Thymus (tissue), 11 donors: ENCODE data around the gene PKD1. TPM values are rescaled to one million over a fixed set of nuclear protein-coding genes. Genes with fewer than 3 reads are reported as not detected.

Experiments
- DNase-seq, 9 donors: peaks; one replicate each; pipeline ENCODE4 v3.0.0-alpha.2; 2013; ENCODE audit warnings: low spot score in 9 of 9, low read depth in 6 of 9, missing footprints in 1 of 9
- H3K27ac ChIP-seq, 2 donors: one replicate each; pipeline ENCODE4 v1.5.1; 2013; ENCODE audit warnings: control low read depth in 1 of 2, low read depth in 1 of 2, low read length in 1 of 2, mild to moderate bottlenecking in 1 of 2, moderate library complexity in 1 of 2
- H3K27me3 ChIP-seq, 2 donors: one replicate each; pipeline ENCODE4 v1.5.1; 2013; ENCODE audit warnings: low read length in 1 of 2; ENCODE audit not compliant: control insufficient read depth in 2 of 2, insufficient read depth in 1 of 2
- H3K36me3 ChIP-seq, 2 donors: one replicate each; pipeline ENCODE4 v1.5.1; 2013; ENCODE audit warnings: low read length in 1 of 2, mild to moderate bottlenecking in 1 of 2, moderate library complexity in 1 of 2; ENCODE audit not compliant: control insufficient read depth in 2 of 2, insufficient read depth in 2 of 2
- H3K4me1 ChIP-seq, 2 donors: one replicate each; pipeline ENCODE4 v1.5.1; 2013; ENCODE audit warnings: low read length in 2 of 2; ENCODE audit not compliant: control insufficient read depth in 2 of 2, insufficient read depth in 2 of 2
- H3K4me3 ChIP-seq, 2 donors: one replicate each; pipeline ENCODE4 v1.5.1; 2013; ENCODE audit warnings: low read length in 2 of 2, control low read depth in 1 of 2, mild to moderate bottlenecking in 1 of 2
- H3K9me3 ChIP-seq, 2 donors: one replicate each; pipeline ENCODE4 v1.5.1; 2013; ENCODE audit warnings: low read length in 1 of 2, mild to moderate bottlenecking in 1 of 2; ENCODE audit not compliant: control insufficient read depth in 2 of 2, insufficient read depth in 1 of 2
- WGBS: extraction: QIAGEN DNeasy Blood & Tissue Kit; methylation state at CpG from one replicate; pipeline ENCODE4 v1.1.7; 2013; 5-methylcytosine and 5-hydroxymethylcytosine counted together
- polyA plus RNA-seq: library from polyadenylated mRNA; stranded (reverse); fragments of 200-250 nt; gene quantifications from one replicate; pipeline ENCODE4 v1.2.3, GENCODE V29; 2013
- total RNA-seq: library from RNA; stranded (reverse); fragments of 120-200 nt; gene quantifications from one replicate; pipeline ENCODE4 v1.2.4, GENCODE V29; 2013
- donor health status: healthy.

PKD1 gene
- total and polyA plus RNA-seq, 2 donors = 13.4 to 35.3 TPM

DNA sequence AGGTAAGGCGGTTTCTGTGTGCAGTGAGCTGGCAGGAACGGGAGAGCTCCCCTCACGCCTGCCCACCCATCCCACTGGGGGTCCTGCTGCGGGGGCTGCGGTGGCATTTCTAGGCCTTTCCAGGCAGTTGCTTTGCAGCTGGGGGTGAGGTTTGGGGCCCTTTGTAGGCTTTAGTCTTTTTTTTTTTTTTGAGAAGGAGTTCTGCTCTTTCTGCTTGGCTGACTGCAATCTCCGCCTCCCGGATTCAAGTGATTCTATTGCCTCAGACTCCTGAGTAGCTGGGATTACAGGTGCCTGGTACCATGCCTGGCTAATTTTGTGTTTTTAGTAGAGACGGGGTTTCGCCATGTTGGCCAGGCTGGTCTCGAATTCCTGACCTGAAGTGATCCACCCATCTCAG lies 76.8 kb downstream of the PKD1 start:
- 96% methylated on average over 10 of the region's 10 CpGs for WGBS
- no peak for DNase-seq

DNA sequence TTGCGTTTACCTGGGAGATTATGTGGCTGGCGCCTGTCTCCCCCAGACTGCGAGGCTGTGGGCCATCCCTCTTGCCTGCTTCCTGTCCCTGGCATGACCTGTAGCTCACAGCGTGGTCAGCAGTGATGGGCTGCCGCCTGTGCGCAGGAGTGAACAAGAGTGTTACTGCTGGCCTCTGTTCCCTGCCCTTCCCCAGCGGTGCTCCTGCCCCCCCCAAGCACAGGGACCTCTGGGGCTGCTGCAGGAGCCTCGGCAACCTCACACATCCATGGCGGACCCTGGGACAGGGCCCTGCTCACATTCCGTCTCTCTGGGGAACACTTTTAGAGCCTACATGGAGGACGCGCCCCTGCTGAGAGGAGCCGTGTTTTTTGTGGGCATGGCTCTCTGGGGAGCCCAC lies 77.3 kb downstream of the PKD1 start:
- no peaks in the 10 kb centered on the region for H3K9me3 ChIP-seq
- H3K4me1 ChIP-seq = no peaks in the 10 kb centered on the region
- H3K27ac ChIP-seq = no peak overlapping the region
- no peak for DNase-seq
- H3K36me3 ChIP-seq = peaks cover 46 to 84% of the 10 kb centered on the region in 2 donors
- no peaks in the 10 kb centered on the region for H3K27me3 ChIP-seq
- H3K4me3 ChIP-seq = no peak overlapping the region
- WGBS = 98% methylated on average over 13 of the region's 13 CpGs

More for the DNA sequence above, 76.8 kb downstream of the PKD1 start:
- Histone ChIP-seq H3K9me3 (no peaks in the 10 kb centered on the region), H3K4me3 (no peak overlapping the region), H3K4me1 (no peaks in the 10 kb centered on the region), H3K27me3 (no peaks in the 10 kb centered on the region), H3K27ac (no peak overlapping the region), H3K36me3 (peaks cover 47 to 84% of the 10 kb centered on the region in 2 donors)

DNA sequence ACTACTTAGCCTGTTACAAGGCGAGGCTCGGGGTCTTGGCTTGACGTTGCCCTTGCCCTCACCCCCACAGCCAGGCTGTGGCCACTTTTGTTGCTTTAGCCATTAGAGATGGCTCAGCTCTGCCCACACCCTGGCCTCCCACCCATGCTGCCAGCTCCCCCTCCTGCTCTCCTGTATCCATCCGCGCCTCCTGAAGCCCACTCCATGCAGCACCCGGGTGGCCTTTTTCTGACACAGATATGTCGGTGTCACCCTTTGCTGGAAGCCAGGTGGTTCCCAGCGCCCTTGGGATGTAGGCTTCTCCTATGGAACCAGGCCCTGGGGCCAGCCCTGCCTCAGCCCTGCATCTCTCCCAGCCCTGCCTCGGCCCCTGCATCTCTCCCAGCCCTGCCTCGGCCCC lies 78.3 kb downstream of the PKD1 start:
- Histone ChIP-seq H3K4me3 (no peak overlapping the region), H3K9me3 (no peaks in the 10 kb centered on the region), H3K36me3 (peaks cover 48 to 84% of the 10 kb centered on the region in 2 donors), H3K27ac (no peak overlapping the region), H3K27me3 (no peaks in the 10 kb centered on the region), H3K4me1 (no peaks in the 10 kb centered on the region)
- WGBS = 97% methylated on average over 10 of the region's 10 CpGs
- DNase-seq = no peak

DNA sequence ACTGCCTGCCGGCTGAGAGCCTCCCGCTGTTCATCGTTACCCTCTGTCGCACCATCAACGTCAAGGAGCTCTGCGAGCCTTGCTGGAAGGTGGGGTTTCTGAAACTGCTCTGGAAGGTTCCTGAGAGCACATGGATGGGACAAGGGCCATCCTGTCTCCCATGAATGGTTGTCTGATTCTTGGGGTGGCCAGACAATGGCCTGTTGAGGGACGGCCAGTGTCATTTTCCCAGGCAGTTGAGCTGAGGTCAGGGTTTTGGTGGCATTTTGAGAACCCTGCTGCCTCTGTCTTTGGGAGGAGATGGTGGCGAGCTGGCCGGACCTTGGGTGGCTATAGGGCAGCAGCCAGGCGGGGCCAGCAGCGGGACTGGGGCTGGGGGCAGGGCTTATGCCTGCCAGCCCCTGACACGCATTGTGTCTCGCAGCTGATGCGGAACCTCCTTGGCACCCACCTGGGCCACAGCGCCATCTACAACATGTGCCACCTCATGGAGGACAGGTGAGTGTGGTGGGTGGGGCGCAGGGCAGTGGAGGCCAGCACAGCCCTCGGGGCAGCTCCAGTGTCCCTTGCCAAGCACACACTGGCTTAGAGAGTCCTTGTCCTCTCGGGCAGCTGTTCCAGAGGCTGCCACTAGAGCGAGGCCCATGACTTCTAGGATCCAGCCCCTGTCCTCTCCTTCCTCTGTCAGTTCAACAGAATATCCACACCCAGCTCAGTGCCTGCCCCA lies 78.9 kb downstream of the PKD1 start:
- Histone ChIP-seq H3K27ac (no peak overlapping the region), H3K36me3 (peaks cover 49 to 84% of the 10 kb centered on the region in 2 donors), H3K4me1 (no peaks in the 10 kb centered on the region), H3K27me3 (no peaks in the 10 kb centered on the region), H3K4me3 (no peak overlapping the region), H3K9me3 (no peaks in the 10 kb centered on the region)
- WGBS = 98% methylated on average over 19 of the region's 19 CpGs
- no peak for DNase-seq

DNA sequence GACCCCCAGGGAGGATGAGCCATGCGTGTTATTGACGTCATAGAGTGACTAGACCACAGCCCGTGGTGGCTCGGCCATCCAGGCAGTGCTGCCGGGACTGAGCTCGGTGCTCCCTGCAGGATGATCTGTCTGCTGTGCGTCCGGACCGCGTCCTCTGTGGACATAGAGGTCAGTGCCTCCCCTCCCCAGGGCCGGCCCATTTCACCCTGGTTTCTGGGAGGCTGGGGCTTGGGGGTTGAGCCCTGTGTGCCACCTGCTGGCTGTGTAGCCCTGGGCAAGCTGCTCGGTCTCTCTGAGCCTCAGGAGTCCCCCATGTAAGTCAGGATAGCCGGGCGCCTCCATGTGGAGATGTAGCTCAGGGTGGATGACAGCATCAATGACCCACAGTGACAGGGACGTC lies 79.6 kb downstream of the PKD1 start:
- WGBS = 95% methylated on average over 15 of the region's 15 CpGs
- Histone ChIP-seq H3K27me3 (no peaks in the 10 kb centered on the region), H3K9me3 (no peaks in the 10 kb centered on the region), H3K4me1 (no peaks in the 10 kb centered on the region), H3K36me3 (peaks cover 55 to 81% of the 10 kb centered on the region in 2 donors), H3K4me3 (no peak overlapping the region), H3K27ac (no peak overlapping the region)
- no peak for DNase-seq

DNA sequence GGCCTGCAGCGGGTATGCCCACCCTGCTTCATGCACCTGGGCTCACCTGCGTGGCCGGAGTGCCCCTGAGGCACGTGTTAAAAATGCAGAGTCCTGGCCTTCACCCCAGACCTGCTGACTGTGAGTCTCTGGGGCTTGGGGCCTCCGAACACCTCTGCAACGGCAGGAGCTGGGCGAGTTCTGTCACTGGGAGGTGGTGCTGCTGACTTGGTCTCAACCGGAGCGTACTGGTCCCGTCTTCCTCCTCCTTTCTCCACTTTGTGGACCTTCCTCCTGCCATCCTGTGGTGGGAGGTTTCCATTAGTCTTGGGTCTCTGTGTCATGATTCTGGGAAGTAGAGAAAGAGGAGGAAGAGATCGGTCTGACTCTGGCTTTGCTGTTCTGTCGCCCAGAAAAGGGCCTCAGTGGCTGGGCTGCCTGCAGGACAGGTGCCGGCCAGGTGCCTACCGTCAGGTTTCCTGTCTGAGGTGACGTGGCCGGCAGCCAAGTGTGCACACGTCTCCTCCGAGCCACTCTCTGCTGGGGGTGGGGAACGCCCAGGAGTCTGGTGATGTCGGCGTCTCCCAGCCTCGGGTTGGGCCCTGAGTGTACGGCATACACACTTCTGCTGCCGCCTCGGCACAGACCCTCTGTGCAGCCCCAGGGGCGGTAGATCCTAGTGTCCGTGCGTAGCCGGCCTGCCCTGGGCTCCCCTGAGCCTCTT lies 81.0 kb downstream of the PKD1 start:
- Histone ChIP-seq H3K36me3 (peaks cover 51 to 74% of the 10 kb centered on the region in 2 donors), H3K27me3 (no peaks in the 10 kb centered on the region), H3K4me3 (no peak overlapping the region), H3K9me3 (no peaks in the 10 kb centered on the region), H3K27ac (no peak overlapping the region), H3K4me1 (no peaks in the 10 kb centered on the region)
- WGBS = 96% methylated on average over 29 of the region's 29 CpGs
- DNase-seq = no peak

DNA sequence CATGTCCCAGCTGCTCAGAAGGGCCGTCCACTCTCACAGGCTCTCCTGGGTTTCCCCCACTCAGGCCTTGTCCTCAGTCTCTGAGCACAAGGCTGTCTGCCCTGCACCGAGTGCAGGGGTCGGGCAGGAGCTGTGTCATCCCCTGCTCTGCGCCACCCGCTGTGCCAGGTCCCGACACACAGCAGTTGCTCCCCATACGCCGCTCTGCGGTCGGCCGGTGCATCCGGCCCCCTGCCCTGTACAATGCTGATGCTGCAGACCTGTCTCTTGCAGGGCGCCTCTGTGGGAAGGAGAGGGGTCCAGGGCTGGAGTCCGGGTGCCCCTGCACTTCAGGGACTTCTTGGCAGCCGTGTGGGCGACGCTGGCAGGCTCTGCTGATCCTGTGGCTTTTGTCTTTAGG lies 81.8 kb downstream of the PKD1 start:
- Histone ChIP-seq H3K4me1 (peaks cover 0 to 1% of the 10 kb centered on the region in 2 donors), H3K4me3 (no peak overlapping the region), H3K27ac (no peak overlapping the region), H3K27me3 (no peaks in the 10 kb centered on the region), H3K9me3 (no peaks in the 10 kb centered on the region), H3K36me3 (peaks cover 52 to 74% of the 10 kb centered on the region in 2 donors)
- DNase-seq = no peak
- 99% methylated on average over 17 of the region's 17 CpGs for WGBS

DNA sequence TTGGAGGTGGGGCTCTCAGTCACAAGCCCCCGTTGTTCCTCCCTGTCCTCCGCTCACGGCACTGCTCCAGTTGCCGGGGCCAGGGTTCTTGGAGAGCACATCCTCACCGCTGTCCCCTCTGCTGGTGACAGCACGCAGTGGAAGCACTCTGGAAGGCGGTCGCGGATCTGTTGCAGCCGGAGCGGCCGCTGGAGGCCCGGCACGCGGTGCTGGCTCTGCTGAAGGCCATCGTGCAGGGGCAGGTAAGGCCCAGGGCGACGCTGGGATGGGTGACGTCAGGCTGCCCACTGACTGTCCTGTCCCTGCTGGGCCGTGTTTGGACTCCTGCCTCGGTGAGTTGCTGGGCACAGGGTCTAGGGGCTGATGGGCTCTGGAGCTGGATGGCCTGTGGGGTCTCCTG lies 82.5 kb downstream of the PKD1 start:
- peaks cover 6 to 8% of the 10 kb centered on the region in 2 donors for H3K4me1 ChIP-seq
- H3K4me3 ChIP-seq = no peak overlapping the region
- 99% methylated on average over 21 of the region's 21 CpGs for WGBS
- no peak for DNase-seq
- H3K36me3 ChIP-seq = peaks cover 48 to 67% of the 10 kb centered on the region in 2 donors
- H3K27ac ChIP-seq = no peak overlapping the region
- no peaks in the 10 kb centered on the region for H3K27me3 ChIP-seq
- H3K9me3 ChIP-seq = no peaks in the 10 kb centered on the region

DNA sequence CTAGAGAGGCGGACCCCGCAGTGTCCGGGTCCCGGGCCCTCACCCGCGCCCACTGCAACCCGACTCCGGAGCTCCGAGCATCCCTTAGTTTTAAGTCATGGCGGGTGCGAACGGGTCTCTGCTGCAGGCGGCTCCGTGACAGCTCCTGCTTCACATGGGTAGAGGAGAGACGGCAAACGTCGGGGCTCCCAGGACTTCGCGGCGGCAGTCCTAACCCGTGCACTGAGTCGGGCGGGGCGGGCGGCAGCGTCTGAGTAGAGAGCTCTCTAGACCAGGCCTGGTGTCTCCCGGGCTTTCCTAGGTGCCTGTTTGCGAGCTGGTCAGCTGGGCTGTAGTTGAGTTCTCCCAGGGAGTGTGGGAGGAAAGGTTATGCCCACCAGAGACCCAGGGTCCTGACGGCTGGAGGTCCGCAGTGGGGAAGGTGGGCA lies 87.6 kb downstream of the PKD1 start:
- under 1% methylated on average over 30 of the region's 30 CpGs for WGBS
- Histone ChIP-seq H3K27ac (no peak overlapping the region), H3K36me3 (peaks cover 24 to 30% of the 10 kb centered on the region in 2 donors), H3K9me3 (no peaks in the 10 kb centered on the region), H3K27me3 (no peaks in the 10 kb centered on the region), H3K4me1 (peaks cover 10 to 26% of the 10 kb centered on the region in 2 donors), H3K4me3 (peak overlapping the region; percentile 81 to 87)
- no peak for DNase-seq
